Measurements from ENCODE around the gene C12orf57. TPM values are rescaled to one million over a fixed set of nuclear protein-coding genes. Genes with fewer than 3 reads are reported as not detected.

C12orf57 gene
- polyA plus RNA-seq, 1 donor from 2014 or later = 500 TPM

DNA sequence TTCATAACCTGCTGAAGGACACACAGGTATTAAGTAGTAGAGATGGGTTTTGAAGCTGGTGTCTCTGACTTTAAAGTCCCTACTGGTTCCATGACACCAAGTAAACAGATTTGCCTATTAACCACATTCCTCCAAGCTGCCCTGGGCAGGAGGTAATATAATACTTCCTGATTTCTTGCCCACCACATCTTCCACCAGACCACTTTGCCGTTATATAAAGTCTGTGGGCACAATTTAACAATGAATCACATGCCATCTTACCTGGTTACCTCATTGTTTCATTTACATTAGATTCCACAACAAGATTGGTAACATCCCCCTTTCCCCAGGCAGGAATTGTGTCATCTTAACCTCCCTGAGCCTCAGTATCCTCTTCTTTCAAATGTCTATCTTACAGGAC, 40.1 kb upstream of the C12orf57 start:
- H3K79me2 ChIP-seq (replicated peaks; ENCODE audit: insufficient read depth, low read length) = no peaks in the 10 kb centered on the region
- peak overlapping the region; percentile 92 for H3K27ac ChIP-seq (ENCODE audit: low read length)
- peak overlapping the region; percentile 67 for H3K4me3 ChIP-seq (ENCODE audit: low read length)
- peaks cover 4% of the 10 kb centered on the region for H3F3A ChIP-seq (ENCODE audit: insufficient read depth, low read length, poor library complexity, severe bottlenecking)
- H3K4me2 ChIP-seq (ENCODE audit: low read length) = peak overlapping the region; percentile 26
- no peaks in the 10 kb centered on the region for H3K9me3 ChIP-seq (ENCODE audit: low read length)
- peak overlapping the region; percentile 43 for H2AFZ ChIP-seq (ENCODE audit: low read depth, low read length)
- H3K9me2 ChIP-seq (ENCODE audit: insufficient read depth, low read length) = no peaks in the 10 kb centered on the region
- TF ChIP-seq MXI1 (conservative IDR thresholded peaks at IDR 0.05; ENCODE audit: poor library complexity, severe bottlenecking) (no peak), EP300 (conservative IDR thresholded peaks at IDR 0.05; ENCODE audit: poor library complexity, severe bottlenecking) (no peak), SMC3 (conservative IDR thresholded peaks at IDR 0.05; ENCODE audit: poor library complexity) (no peak), EZH2 (IDR thresholded peaks at IDR 0.05; ENCODE audit: borderline replicate concordance, insufficient read depth, low read length, poor library complexity, severe bottlenecking) (no peak), RAD21 (conservative IDR thresholded peaks at IDR 0.05) (no peak), TAF1 (IDR thresholded peaks at IDR 0.05; ENCODE audit: low read depth) (no peak), POLR2AphosphoS5 (IDR thresholded peaks at IDR 0.05) (no peak)
- TF ChIP-seq, protein P1, sequence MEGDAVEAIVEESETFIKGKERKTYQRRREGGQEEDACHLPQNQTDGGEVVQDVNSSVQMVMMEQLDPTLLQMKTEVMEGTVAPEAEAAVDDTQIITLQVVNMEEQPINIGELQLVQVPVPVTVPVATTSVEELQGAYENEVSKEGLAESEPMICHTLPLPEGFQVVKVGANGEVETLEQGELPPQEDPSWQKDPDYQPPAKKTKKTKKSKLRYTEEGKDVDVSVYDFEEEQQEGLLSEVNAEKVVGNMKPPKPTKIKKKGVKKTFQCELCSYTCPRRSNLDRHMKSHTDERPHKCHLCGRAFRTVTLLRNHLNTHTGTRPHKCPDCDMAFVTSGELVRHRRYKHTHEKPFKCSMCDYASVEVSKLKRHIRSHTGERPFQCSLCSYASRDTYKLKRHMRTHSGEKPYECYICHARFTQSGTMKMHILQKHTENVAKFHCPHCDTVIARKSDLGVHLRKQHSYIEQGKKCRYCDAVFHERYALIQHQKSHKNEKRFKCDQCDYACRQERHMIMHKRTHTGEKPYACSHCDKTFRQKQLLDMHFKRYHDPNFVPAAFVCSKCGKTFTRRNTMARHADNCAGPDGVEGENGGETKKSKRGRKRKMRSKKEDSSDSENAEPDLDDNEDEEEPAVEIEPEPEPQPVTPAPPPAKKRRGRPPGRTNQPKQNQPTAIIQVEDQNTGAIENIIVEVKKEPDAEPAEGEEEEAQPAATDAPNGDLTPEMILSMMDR (IDR thresholded peaks at IDR 0.05; ENCODE audit: poor library complexity, severe bottlenecking) = no peak
- TF ChIP-seq, protein P2, sequence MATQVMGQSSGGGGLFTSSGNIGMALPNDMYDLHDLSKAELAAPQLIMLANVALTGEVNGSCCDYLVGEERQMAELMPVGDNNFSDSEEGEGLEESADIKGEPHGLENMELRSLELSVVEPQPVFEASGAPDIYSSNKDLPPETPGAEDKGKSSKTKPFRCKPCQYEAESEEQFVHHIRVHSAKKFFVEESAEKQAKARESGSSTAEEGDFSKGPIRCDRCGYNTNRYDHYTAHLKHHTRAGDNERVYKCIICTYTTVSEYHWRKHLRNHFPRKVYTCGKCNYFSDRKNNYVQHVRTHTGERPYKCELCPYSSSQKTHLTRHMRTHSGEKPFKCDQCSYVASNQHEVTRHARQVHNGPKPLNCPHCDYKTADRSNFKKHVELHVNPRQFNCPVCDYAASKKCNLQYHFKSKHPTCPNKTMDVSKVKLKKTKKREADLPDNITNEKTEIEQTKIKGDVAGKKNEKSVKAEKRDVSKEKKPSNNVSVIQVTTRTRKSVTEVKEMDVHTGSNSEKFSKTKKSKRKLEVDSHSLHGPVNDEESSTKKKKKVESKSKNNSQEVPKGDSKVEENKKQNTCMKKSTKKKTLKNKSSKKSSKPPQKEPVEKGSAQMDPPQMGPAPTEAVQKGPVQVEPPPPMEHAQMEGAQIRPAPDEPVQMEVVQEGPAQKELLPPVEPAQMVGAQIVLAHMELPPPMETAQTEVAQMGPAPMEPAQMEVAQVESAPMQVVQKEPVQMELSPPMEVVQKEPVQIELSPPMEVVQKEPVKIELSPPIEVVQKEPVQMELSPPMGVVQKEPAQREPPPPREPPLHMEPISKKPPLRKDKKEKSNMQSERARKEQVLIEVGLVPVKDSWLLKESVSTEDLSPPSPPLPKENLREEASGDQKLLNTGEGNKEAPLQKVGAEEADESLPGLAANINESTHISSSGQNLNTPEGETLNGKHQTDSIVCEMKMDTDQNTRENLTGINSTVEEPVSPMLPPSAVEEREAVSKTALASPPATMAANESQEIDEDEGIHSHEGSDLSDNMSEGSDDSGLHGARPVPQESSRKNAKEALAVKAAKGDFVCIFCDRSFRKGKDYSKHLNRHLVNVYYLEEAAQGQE (IDR thresholded peaks at IDR 0.05; ENCODE audit: borderline replicate concordance) = no peak
- H4K20me1 ChIP-seq (ENCODE audit: insufficient read depth) = no peaks in the 10 kb centered on the region
- no peaks in the 10 kb centered on the region for H3K27me3 ChIP-seq (ENCODE audit: insufficient read depth, low read depth, low read length)
- H3K9ac ChIP-seq (ENCODE audit: low read length) = peak overlapping the region; percentile 82
- H3K36me3 ChIP-seq (ENCODE audit: insufficient read depth, low read length) = no peaks in the 10 kb centered on the region

DNA sequence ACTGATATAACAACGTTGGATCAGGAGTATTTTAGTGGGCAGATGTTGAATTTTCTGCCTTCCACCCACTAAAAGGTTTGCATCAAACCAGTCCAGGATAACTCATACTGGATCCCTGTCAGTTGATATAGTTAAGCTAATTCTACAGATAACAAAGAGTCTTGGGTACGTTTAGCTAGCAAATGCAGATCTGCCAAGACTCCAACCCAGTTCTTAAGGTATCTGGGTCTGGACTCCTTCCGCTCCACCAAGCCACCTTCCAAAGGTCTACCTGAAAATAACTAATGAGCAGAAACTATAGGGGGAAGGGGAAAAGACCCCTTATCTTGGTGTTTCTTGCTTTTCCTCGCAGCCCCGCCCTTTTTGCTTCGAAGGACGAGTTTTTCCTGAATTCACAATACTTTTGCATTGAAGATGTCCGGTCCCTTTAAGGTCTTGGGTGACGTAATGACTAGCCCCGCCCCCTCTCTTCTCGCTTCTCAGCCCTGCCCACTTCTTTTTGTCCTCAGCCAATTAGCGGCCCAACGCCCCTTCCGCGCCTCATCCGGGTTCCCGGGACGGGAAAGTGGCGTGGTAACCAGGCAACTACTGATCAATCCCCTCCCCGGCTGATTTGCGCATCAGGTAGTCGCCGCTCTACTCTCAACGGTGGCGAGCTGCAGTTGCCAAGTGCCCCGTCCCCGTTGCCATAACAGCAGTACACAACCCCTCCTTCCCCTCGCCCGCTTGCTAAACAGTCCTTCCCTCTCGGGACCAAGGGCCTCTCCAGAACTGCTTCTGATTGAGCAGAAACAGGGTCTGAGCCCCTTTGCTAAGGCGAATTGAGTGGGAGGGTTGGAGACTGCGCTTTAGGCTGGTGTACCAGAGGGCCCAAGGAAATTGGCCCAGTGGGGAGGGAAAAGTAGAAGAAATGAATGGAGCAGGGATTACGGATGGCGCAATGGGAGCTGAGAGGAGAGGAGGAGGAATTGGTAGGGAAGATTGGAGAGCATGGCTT, 39.2 kb upstream of the C12orf57 start, which contains the start of gene LRRC23:
TSS of gene LRRC23 (plus strand) at position 543 of the 997 bp plus-strand sequence. CDS start 812 bp downstream, outside the sequence.
- Histone ChIP-seq H3K79me2 (replicated peaks; ENCODE audit: insufficient read depth, low read length) (no peaks in the 10 kb centered on the region), H4K20me1 (ENCODE audit: insufficient read depth) (no peaks in the 10 kb centered on the region), H3K4me3 (ENCODE audit: low read length) (peak within 1 kb of the TSS; percentile 67), H3K36me3 (ENCODE audit: insufficient read depth, low read length) (no peaks in the 10 kb centered on the region), H3K27me3 (ENCODE audit: insufficient read depth, low read depth, low read length) (no peaks in the 10 kb centered on the region), H3K9ac (ENCODE audit: low read length) (peak within 1 kb of the TSS; percentile 82), H3K27ac (ENCODE audit: low read length) (peak within 1 kb of the TSS; percentile 92), H3K4me2 (ENCODE audit: low read length) (peak within 1 kb of the TSS; percentile 90), H2AFZ (ENCODE audit: low read depth, low read length) (peak within 1 kb of the TSS; percentile 43), H3K9me3 (ENCODE audit: low read length) (no peaks in the 10 kb centered on the region), H3K9me2 (ENCODE audit: insufficient read depth, low read length) (no peaks in the 10 kb centered on the region), H3F3A (ENCODE audit: insufficient read depth, low read length, poor library complexity, severe bottlenecking) (peaks cover 4% of the 10 kb centered on the region)
- TF ChIP-seq, protein P2 (IDR thresholded peaks at IDR 0.05; ENCODE audit: borderline replicate concordance) = peak; percentile 51
- TF ChIP-seq POLR2AphosphoS5 (IDR thresholded peaks at IDR 0.05) (peak; percentile 82), SMC3 (conservative IDR thresholded peaks at IDR 0.05; ENCODE audit: poor library complexity) (peak; percentile 40), TAF1 (IDR thresholded peaks at IDR 0.05; ENCODE audit: low read depth) (peak; percentile 50), EP300 (conservative IDR thresholded peaks at IDR 0.05; ENCODE audit: poor library complexity, severe bottlenecking) (peak; percentile 83), EZH2 (IDR thresholded peaks at IDR 0.05; ENCODE audit: borderline replicate concordance, insufficient read depth, low read length, poor library complexity, severe bottlenecking) (no peak), RAD21 (conservative IDR thresholded peaks at IDR 0.05) (no peak), MXI1 (conservative IDR thresholded peaks at IDR 0.05; ENCODE audit: poor library complexity, severe bottlenecking) (peak; percentile 86)
- TF ChIP-seq, protein P1 (IDR thresholded peaks at IDR 0.05; ENCODE audit: poor library complexity, severe bottlenecking) = no peak
